NCI-H82 treated with DMSO at 0.1 percent for 48 hours (cell line): Measurements from ENCODE around the gene CLDN19.
"Not testable (repeated sequence)": the region's sequence is repeated elsewhere in the genome, so short reads cannot be mapped to it uniquely, and the experiment has no call there.

ENCODE experiments used
- DNase-seq: peaks from one replicate; lab custom pipeline; 2025; ENCODE audit not compliant: unreplicated experiment; lab: John Stamatoyannopoulos, UW

CLDN19 gene

GRCh38 chr1:42740851-42741580 lies 980 bp upstream of the CLDN19 start:
- DNase-seq = peak; percentile 33

GRCh38 chr1:42738678-42739226 lies 1.3 kb downstream of the CLDN19 start:
- DNase-seq = no peak

DNA sequence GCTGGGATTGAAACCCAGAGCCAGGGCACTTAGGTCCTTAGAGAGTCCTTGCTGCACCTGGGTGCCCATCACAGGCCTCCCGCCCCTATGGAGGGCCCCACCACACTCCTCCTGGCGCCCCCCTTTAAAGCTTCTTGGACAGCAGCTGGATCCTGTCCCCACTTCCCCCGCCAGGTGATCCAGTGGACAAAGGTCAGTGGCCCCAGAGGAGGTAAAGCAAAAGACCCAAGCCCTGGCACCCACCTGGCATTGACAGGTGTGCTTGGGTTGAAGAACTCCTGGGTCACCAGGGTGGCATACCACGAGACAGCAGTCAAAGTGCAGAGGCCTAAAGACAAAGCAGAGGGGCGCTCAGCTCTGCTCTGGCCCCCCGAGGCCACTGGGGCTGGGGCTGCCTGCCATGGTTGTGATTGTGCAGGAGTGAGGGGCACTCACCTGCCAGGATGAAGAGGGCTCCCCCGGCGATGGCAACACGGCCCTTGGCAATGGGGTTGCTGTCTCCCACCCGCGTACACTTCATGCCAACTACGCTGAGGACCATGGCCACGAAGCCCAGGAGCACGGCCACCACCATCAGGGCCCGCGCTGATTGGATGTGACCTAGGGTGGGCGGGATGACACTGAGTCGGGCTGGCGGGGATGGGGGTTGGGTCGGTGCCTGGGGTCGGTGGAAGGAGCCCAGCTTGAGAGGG lies 1.9 kb downstream of the CLDN19 start:
- DNase-seq = no peak

GRCh38 chr1:42737257-42737656 lies 2.8 kb downstream of the CLDN19 start:
- DNase-seq = no peak

- no peak for DNase-seq
Observed at GRCh38 chr1:42736571-42737200, 3.4 kb downstream of the CLDN19 start.

- DNase-seq = no peak
Observed at GRCh38 chr1:42736152-42736551, 3.9 kb downstream of the CLDN19 start.

DNA sequence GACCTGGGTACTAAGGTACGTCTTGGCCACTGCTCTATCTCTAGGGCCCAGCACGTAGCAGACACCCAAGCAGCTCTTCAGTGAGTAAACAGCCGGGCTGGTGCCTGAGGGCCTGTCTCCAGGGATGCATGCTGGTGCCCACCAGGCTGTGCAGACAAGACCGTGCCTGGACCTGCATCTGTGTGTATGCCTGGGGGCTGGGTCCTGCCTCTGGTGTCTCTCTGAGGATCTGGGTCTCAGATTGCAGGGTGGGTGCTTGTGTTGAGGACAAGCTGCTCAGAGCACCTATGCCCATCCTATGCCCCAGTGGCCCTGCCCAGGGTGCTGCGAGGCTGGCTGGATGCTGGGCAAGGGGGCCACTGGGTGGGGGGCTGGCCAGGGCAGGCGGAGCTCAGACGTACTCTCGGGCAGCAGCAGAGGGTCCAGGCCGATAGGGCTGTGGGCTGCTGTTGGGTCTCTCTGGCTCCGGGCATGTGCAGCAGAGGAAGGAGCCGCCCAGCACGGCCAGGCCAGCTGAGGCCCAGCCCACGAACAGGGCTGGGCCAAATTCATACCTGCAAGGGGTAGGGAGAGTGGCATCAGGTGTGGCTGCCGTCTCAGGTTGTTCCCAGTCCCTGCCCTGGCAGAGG lies 4.4 kb downstream of the CLDN19 start:
- no peak for DNase-seq

- no peak for DNase-seq
Observed at GRCh38 chr1:42735056-42735455, 5.0 kb downstream of the CLDN19 start.

- DNase-seq = no peak
Observed at GRCh38 chr1:42734201-42735035, 5.6 kb downstream of the CLDN19 start.

GRCh38 chr1:42733415-42734200 lies 6.4 kb downstream of the CLDN19 start:
- DNase-seq = no peak

DNA sequence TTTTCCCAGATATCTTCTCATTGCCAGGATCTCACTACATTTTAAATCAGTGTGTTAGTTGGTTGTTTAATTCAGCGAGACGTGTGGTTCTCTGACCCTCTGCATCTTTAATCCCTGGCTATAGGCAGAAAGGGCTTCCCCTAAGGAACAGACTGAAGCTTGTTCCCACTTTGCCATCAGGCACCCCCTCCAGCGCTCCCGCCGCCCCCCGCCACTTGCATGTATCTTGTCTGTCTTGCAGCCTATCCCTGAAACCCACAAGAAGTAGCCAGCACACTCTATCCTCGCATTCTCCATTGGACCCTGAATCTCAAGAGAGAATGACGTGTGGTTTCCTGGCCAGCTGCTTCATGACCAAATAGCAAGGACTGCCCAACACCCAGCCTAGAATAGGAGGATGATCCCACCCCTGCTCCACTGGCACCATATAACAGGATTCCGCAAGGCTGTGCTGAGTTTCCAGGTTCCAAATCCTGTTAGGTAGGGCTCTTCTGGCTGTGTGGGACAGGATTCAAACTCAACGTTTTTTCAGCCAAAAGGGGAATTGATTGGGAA lies 7.8 kb downstream of the CLDN19 start:
- peak; percentile 89 for DNase-seq

GRCh38 chr1:42731585-42731984 lies 8.5 kb downstream of the CLDN19 start:
- no peak for DNase-seq

DNA sequence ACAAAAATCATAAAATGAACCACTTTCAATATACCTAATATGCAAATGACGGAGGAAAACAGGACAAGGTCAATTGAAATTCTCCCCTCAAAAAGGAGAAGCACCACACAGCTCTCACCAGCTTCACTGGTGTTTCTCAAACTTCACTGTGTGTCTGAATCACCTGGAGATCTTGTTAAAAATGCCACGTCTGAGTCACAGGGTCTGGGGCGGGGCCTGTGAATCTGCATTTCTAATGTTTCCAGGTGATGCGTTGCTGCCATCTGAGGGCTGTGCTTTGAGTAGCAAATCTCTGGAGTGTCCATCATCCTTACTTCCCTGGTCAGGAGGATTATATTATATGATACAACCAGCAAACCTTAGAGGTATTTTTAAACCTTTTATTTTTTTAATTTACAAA lies 9.0 kb downstream of the CLDN19 start:
- DNase-seq = no peak

DNA sequence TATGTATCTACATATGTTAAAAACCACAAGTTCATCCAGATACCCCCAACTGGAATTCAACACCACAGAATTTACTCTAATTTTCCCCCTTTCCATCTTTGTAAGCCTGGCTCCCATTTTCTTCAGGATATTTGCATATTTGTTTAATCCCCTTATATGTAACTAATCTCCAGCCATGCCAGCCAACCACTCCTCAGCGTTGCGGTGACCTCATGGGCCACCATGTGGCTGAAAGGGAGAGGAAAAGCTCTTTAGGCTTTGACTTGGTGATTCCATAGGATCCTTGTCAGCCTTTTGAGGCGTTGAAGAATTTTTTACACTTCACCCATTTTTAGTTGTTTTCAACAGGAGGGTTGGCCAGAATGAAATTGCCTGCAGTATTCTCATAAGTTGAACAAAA lies 10.0 kb downstream of the CLDN19 start:
- DNase-seq = no peak

DNA sequence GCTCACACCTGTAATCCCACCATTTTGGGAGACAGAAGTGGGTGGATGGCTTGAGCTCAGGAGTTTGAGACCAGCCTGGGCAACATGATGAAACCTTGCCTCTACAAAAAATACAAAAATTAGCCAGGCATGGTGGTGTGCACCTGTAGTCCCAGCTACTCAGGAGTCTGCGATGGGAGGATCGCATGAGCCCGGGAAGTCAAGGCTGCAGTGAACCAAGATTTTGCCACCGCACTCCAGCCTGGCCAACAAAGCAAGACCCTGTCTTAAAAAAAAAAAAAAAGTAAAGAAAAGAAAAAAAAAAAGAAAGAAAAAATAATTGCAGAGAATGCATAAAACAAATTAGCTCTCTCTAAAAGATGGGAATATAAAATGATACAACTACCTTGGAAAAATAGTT lies 14.2 kb downstream of the CLDN19 start:
- DNase-seq = not testable (repeated sequence)

- no peak for DNase-seq
Observed at GRCh38 chr1:42723511-42723910, 16.5 kb downstream of the CLDN19 start.

DNA sequence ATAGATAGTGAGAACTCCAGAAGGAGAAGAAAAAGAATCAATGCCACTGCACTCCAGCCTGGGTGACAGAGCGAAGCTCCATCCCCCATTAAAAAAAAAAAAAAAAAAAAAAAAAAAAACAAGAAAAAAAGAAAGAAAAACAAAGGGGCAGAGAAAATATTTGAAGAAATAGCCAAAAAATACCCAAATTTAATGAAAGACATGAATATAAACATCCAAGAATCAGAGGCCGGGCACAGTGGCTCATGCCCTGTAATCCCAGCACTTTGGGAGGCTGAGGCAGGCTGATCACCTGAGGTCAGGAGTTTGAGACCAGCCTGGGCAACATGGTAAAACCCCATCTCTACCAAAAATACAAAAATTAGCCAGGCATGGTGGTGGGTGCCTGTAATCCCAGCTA lies 17.6 kb downstream of the CLDN19 start:
- DNase-seq = not testable (repeated sequence)

- DNase-seq = no peak
Observed at GRCh38 chr1:42721926-42722325, 18.1 kb downstream of the CLDN19 start.

DNA sequence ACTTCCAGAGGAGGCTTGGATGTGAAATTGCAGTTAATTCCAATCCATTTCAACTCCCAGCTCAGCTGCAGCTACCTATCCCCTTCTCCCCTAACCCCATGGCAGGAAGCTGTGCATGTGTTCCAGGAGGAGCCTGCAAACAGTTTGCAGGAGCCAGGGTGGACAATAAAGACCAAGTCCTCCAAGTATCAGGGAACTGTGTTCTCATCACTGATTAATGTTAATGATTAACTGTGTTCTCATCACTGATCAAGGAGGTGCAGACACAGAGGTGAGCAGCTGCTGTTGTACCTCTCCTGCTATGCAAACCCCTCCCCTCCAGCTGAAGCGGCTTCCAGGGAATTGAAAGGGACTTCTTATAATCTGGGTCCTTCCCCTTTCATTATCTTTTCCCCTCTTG lies 19.2 kb downstream of the CLDN19 start:
- no peak for DNase-seq
